ENCODE measurements around the gene SGIP1.

DNA sequence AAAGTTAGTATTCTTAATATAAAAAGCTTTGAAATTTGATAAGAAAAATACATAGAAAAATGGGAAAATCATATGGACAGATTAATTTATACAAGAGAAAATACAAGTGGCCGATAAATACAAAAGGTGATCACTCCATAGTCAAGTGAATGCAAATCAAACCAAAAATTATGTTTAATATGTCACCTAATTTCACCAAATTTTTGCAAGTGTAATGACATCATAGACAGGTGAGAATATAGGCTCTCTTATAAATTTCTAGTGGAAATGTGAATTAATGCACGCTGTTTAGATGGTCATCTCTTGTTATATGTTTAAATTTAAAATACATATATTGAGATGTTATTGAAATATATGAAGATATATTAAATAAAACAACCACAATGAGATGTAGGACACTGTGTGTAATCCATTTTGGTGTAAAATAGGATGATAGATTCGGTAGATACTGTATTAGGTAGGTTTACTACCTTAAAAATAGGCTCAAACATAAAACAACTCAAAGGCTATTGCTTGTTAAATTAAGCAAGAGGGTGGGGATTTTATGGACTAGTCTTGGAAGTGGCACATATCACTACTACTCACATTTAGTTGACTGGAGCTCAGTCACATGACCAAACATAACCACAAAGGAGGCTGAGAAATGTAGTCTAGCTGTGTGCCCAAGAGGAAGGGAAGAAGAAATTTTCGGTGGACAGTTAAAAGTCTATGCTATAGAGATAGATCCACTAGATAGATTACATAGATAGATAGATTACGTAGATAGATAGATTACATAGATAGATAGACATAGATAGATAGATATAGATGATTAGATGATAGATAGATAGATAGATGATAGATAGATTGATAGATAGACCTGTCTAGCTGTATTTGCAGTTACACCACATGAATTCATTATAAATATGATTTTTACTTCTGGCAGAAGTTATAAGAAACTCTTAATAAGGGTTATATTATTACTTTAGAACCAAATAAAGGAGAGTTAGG is 258.0 kb downstream of the SGIP1 start:
- TF ChIP-seq, protein P1, sequence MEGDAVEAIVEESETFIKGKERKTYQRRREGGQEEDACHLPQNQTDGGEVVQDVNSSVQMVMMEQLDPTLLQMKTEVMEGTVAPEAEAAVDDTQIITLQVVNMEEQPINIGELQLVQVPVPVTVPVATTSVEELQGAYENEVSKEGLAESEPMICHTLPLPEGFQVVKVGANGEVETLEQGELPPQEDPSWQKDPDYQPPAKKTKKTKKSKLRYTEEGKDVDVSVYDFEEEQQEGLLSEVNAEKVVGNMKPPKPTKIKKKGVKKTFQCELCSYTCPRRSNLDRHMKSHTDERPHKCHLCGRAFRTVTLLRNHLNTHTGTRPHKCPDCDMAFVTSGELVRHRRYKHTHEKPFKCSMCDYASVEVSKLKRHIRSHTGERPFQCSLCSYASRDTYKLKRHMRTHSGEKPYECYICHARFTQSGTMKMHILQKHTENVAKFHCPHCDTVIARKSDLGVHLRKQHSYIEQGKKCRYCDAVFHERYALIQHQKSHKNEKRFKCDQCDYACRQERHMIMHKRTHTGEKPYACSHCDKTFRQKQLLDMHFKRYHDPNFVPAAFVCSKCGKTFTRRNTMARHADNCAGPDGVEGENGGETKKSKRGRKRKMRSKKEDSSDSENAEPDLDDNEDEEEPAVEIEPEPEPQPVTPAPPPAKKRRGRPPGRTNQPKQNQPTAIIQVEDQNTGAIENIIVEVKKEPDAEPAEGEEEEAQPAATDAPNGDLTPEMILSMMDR (IDR thresholded peaks at IDR 0.05), result no peak
- no peak for TF ChIP-seq POLR2A (IDR thresholded peaks at IDR 0.05)

Data from prostate gland (tissue), 2 donors.